ENCODE measurements around the gene DOCK3. TPM values are rescaled to one million over a fixed set of nuclear protein-coding genes. Genes with fewer than 3 reads are reported as not detected.
"Not testable (repeated sequence)": the region's sequence is repeated elsewhere in the genome, so short reads cannot be mapped to it uniquely, and the experiment has no call there.

The DOCK3 gene
- total RNA-seq, 2 experiments from 2014 or later = 1.9 to 2.1 TPM

DNA sequence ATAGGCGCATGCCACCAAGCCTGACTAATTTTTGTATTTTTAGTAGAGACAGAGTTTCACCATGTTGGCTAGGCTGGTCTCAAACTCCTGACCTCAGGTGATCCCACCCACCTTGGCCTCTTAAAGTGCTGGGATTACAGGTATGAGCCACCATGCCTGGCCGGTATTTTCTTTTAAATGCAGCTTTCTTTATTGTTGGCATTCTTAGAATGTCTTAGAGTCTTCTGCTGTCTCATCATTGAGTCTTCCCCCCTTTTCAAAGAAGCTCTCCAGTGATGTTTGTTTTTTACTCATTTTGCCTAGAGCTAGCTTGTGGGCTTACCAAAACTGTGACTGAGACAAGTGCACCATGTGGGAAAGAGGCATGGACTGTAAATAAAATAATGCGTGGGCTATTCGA lies 13.9 kb downstream of the DOCK3 start:
- H3K4me3 Mint-ChIP-seq, DNase-seq, H3K27me3 Mint-ChIP-seq: not testable (repeated sequence)

DNA sequence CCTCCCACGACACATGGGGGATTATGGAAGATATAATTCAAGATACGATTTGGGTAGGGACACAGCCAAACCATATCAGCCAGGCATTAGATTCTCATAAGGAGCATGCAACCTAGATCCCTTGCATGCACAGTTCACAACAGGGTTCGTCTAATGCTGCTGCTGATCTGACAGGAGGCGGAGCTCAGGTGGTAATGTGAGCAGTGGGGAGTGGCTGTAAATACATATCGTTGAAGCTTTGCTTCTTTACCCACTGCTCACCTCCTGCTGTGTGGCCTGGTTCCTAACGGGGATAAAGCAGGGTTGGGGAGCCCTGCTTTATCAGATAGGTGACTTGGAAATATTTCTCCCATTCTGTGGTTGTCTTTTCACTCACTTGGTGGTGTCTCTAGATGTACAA lies 14.8 kb downstream of the DOCK3 start:
- DNase-seq = no peak
- Mint-ChIP-seq H3K27me3 (no peaks in the 10 kb centered on the region), H3K27ac (no peak overlapping the region), H3K4me1 (no peaks in the 10 kb centered on the region), H3K9me3 (no peaks in the 10 kb centered on the region), H3K36me3 (no peaks in the 10 kb centered on the region), H3K4me3 (no peak overlapping the region)

More for the DNA sequence above, 13.9 kb downstream of the DOCK3 start:
- H3K36me3 Mint-ChIP-seq, H3K4me1 Mint-ChIP-seq, H3K27ac Mint-ChIP-seq, H3K9me3 Mint-ChIP-seq: not testable (repeated sequence)

DNA sequence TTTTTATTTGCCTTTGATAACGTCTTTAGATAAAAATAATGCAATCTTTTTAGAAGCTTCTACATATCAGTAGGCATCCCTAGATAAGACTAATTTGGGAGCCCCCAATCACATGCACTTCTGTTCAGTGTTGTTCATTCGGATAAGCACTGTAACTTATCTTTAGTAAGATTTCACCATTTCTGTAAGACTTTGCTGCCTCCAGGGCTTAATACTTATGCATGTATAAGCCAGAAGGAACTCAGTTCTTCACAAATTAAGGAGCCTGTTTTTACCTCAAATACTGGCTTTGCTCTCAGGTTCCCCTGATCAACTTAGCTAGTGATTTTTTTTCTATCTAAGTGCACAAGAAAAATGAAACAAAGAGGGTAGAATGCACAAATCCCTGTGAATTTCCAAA lies 20.3 kb downstream of the DOCK3 start:
- Mint-ChIP-seq H3K4me1 (no peaks in the 10 kb centered on the region), H3K4me3 (no peak overlapping the region), H3K36me3 (peaks cover 5% of the 10 kb centered on the region), H3K9me3 (peaks cover 14% of the 10 kb centered on the region), H3K27me3 (no peaks in the 10 kb centered on the region), H3K27ac (no peak overlapping the region)
- DNase-seq = no peak

- Mint-ChIP-seq H3K27me3 (no peaks in the 10 kb centered on the region), H3K4me1 (no peaks in the 10 kb centered on the region), H3K4me3 (no peak overlapping the region), H3K36me3 (peaks cover 5% of the 10 kb centered on the region), H3K27ac (no peak overlapping the region), H3K9me3 (peaks cover 15% of the 10 kb centered on the region)
- DNase-seq = no peak
Measured at GRCh38 chr3:50696276-50696675, 21.5 kb downstream of the DOCK3 start.

GRCh38 chr3:50698269-50698668 lies 23.5 kb downstream of the DOCK3 start:
- Mint-ChIP-seq H3K27me3 (no peaks in the 10 kb centered on the region), H3K9me3 (peaks cover 17% of the 10 kb centered on the region), H3K4me3 (no peak overlapping the region), H3K27ac (no peak overlapping the region), H3K4me1 (no peaks in the 10 kb centered on the region), H3K36me3 (peaks cover 5% of the 10 kb centered on the region)
- no peak for DNase-seq

DNA sequence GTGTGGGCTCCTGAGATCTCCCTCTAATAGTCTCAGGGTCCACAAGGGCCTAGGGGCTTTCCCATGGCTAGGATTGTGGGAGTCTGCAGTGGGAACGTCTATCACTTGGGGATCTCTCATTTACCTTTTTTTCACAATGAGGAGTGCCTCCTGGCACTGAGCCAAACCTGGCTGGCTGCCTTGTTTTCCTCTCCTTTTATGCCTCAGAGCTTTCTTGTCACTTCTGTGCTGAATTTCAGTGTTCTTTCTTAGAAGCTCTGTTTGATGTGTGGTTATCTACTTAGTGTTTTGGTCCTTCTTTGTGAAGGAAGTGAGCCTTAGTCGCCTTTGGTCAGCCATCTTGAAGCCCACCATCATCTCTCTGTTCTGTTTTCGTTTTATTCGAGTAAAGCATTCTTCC lies 33.9 kb downstream of the DOCK3 start:
- DNase-seq = no peak
- H3K36me3 Mint-ChIP-seq = peaks cover 2% of the 10 kb centered on the region
- peaks cover 7% of the 10 kb centered on the region for H3K9me3 Mint-ChIP-seq
- H3K27me3 Mint-ChIP-seq = no peaks in the 10 kb centered on the region
- H3K4me3 Mint-ChIP-seq = no peak overlapping the region
- peaks cover 10% of the 10 kb centered on the region for H3K4me1 Mint-ChIP-seq
- no peak overlapping the region for H3K27ac Mint-ChIP-seq

- no peaks in the 10 kb centered on the region for H3K9me3 Mint-ChIP-seq
- H3K4me3 Mint-ChIP-seq = no peak overlapping the region
- H3K36me3 Mint-ChIP-seq = no peaks in the 10 kb centered on the region
- peaks cover 3% of the 10 kb centered on the region for H3K4me1 Mint-ChIP-seq
- no peak overlapping the region for H3K27ac Mint-ChIP-seq
- H3K27me3 Mint-ChIP-seq = peaks cover 3% of the 10 kb centered on the region
- DNase-seq = no peak
Measured at GRCh38 chr3:50714946-50715345, 40.2 kb downstream of the DOCK3 start.

- H3K27ac Mint-ChIP-seq = no peak overlapping the region
- H3K9me3 Mint-ChIP-seq = no peaks in the 10 kb centered on the region
Measured at GRCh38 chr3:50724831-50725230, 50.1 kb downstream of the DOCK3 start.

DNA sequence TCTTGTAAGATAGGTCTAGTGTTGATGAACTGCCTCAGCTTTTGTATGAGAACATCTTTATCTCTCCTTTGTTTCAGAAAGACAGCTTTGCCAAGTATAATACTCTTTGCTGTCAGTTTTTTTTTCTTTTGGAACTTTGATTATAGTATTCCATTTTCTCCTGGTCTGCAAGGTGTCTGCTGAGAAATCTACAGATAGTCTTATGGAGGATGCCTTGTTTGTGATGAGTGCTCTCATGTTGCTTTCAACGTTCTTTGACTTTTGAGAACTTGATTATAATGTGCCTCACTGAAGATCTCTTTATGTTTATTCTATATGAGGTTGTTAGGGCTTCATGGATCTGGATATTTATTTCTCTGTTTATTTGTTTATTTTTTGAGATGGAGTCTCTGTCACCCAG lies 60.3 kb downstream of the DOCK3 start:
- Mint-ChIP-seq H3K9me3 (peaks cover 5% of the 10 kb centered on the region), H3K36me3 (peaks cover 3% of the 10 kb centered on the region), H3K4me3 (no peak overlapping the region), H3K4me1 (no peaks in the 10 kb centered on the region), H3K27ac (no peak overlapping the region), H3K27me3 (no peaks in the 10 kb centered on the region)
- DNase-seq = no peak

More at GRCh38 chr3:50724831-50725230, 50.1 kb downstream of the DOCK3 start:
- Mint-ChIP-seq H3K27me3 (peaks cover 17% of the 10 kb centered on the region), H3K36me3 (peaks cover 2% of the 10 kb centered on the region), H3K4me1 (peaks cover 1% of the 10 kb centered on the region), H3K4me3 (no peak overlapping the region)
- DNase-seq = no peak

- Mint-ChIP-seq H3K9me3 (peaks cover 5% of the 10 kb centered on the region), H3K36me3 (peaks cover 3% of the 10 kb centered on the region), H3K27me3 (no peaks in the 10 kb centered on the region), H3K27ac (no peak overlapping the region), H3K4me1 (no peaks in the 10 kb centered on the region), H3K4me3 (no peak overlapping the region)
- no peak for DNase-seq
Measured at GRCh38 chr3:50737193-50737905, 62.6 kb downstream of the DOCK3 start.

DNA sequence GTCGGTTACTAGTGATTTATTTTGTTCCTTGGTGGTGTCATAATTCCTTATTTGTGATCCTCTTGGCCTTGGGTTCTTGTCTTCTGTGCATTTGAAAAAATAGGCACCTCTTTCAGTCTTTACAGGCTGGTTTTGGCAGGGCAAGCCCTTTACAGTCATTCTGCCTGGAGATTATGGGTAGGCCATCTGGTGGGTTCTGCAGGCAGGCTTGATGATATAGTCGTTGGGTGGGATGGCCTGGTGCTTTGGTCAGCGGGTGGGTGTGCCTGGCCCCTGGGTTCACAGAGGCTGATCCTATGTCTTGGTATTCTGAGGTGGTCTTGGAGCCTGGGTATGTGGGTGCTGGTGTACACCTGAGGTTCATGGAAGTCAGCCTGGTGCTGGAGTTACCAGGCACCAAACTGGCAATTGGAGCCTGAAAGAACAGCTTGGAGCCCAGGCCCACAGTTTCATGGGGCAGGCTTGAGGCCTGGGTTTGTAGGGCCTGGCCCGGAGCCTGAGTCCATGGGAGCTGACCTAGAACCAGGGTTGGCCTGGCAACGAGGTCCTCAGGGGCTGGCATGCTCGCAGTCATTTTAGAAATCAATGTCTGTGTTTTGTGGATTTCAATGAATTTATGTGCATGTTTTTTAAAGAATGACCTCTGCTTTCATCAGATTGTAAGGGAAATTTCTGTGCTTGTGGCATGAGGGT lies 63.3 kb downstream of the DOCK3 start:
- peaks cover 3% of the 10 kb centered on the region for H3K36me3 Mint-ChIP-seq
- H3K4me3 Mint-ChIP-seq = no peak overlapping the region
- no peak for DNase-seq
- peaks cover 5% of the 10 kb centered on the region for H3K9me3 Mint-ChIP-seq
- no peaks in the 10 kb centered on the region for H3K4me1 Mint-ChIP-seq
- no peak overlapping the region for H3K27ac Mint-ChIP-seq
- H3K27me3 Mint-ChIP-seq = no peaks in the 10 kb centered on the region

GRCh38 chr3:50743643-50744042 lies 68.9 kb downstream of the DOCK3 start:
- H3K27ac Mint-ChIP-seq = no peak overlapping the region
- peaks cover 4% of the 10 kb centered on the region for H3K4me1 Mint-ChIP-seq
- DNase-seq = no peak
- no peaks in the 10 kb centered on the region for H3K9me3 Mint-ChIP-seq
- H3K4me3 Mint-ChIP-seq = no peak overlapping the region
- H3K27me3 Mint-ChIP-seq = no peaks in the 10 kb centered on the region
- no peaks in the 10 kb centered on the region for H3K36me3 Mint-ChIP-seq

DNA sequence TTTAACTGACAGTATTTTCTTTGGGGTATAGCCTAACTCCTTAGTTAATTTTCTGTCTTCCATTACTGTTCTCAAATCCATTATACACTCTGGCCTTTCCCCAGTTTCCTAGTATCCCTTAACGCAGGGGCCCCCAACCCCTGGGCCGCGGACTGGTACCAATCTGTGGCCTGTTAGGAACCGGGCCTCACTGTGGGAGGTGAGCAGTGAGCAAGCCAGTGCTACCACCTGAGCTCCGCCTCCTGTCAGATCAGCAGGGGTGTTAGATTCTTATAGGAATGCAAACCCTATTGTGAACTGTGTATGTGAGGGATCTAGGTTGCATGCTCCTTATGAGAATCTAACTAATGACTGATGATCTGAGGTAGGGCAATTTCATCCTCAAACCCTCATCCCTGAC lies 75.1 kb downstream of the DOCK3 start:
- no peaks in the 10 kb centered on the region for H3K36me3 Mint-ChIP-seq

GRCh38 chr3:50759015-50759414 lies 84.3 kb downstream of the DOCK3 start:
- peaks cover 6% of the 10 kb centered on the region for H3K9me3 Mint-ChIP-seq
- no peak overlapping the region for H3K4me3 Mint-ChIP-seq
- H3K36me3 Mint-ChIP-seq = peaks cover 1% of the 10 kb centered on the region
- H3K4me1 Mint-ChIP-seq = no peaks in the 10 kb centered on the region
- H3K27ac Mint-ChIP-seq = no peak overlapping the region
- no peaks in the 10 kb centered on the region for H3K27me3 Mint-ChIP-seq
- DNase-seq = no peak

More for the DNA sequence above, 75.1 kb downstream of the DOCK3 start:
- no peak overlapping the region for H3K4me3 Mint-ChIP-seq
- H3K9me3 Mint-ChIP-seq = no peaks in the 10 kb centered on the region
- DNase-seq = no peak
- no peaks in the 10 kb centered on the region for H3K27me3 Mint-ChIP-seq
- H3K4me1 Mint-ChIP-seq = peaks cover 4% of the 10 kb centered on the region
- no peak overlapping the region for H3K27ac Mint-ChIP-seq

DNA sequence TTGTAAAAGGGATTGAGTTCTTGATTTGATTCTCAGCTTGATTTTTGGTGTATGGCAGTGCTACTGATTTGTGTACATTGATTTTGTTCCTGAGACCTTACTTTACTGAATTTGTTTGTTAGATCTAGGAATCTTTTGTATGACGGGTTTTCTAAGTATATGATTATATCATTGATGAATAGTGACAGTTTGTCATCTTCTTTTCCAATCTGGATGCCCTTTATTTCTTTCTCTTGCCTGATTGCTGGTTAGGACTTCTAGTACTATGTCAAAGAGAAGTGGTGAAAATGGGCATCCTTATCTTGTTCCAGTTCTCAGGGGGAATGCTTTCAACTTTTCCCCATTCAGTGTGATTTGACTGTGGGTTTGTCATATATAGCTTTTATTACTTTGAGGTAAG lies 103.0 kb downstream of the DOCK3 start:
- no peak for DNase-seq
- Mint-ChIP-seq H3K36me3 (peaks cover 4% of the 10 kb centered on the region), H3K27ac (no peak overlapping the region), H3K27me3 (peaks cover 13% of the 10 kb centered on the region), H3K9me3 (peaks cover 8% of the 10 kb centered on the region), H3K4me1 (no peaks in the 10 kb centered on the region), H3K4me3 (no peak overlapping the region)

- H3K4me3 Mint-ChIP-seq, H3K27me3 Mint-ChIP-seq, H3K27ac Mint-ChIP-seq, H3K4me1 Mint-ChIP-seq, DNase-seq: not testable (repeated sequence)
- peaks cover 26% of the 10 kb centered on the region for H3K9me3 Mint-ChIP-seq
- H3K36me3 Mint-ChIP-seq = peaks cover 16% of the 10 kb centered on the region
Measured at GRCh38 chr3:50781766-50782165, 107.0 kb downstream of the DOCK3 start.
